Measurements from ENCODE around the gene TGM1. TPM values are rescaled to one million over a fixed set of nuclear protein-coding genes. Genes with fewer than 3 reads are reported as not detected.

Gene TGM1
- total RNA-seq, 1 experiment from 2014 or later = 2.9 TPM

DNA sequence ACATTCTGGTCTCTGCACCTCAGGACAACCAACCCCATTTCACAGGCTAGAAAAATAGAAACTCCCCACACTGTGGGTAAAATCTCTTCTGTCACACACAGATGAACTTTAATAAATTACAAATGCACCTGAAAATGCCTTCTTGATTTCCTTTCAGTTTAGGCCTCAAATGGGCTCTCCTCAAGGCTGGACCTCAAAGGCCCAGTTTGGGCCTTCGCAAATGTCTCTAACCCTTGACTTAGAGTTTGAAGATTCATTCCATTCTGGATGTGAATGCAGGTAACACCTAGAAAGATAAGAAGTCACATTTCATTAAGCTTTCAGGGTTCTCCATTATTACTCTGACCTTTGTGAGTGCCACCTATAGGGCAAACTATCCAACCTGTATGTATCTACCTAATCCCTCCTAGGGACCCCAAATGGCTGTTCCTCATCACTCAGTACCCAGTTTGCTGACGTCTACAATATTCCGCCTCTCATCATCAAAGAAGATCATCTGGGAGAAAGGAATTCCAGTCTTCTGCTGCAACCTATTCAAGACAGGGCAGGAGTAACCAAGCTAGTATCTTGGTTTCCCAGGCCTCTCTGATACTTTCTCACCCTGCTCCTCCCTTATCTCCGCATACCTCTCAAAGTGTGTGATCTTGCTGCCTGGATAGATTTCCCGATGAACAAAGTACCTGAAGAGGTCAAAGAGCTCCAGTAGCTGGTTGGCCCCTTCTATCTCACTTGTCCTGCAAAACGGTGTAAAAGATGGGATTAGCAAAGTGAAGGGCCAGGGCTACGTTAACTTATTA, 48.9 kb downstream of the TGM1 start:
- H2AFZ ChIP-seq (ENCODE audit: low read length) = no peak overlapping the region
- H2BK20ac ChIP-seq (ENCODE audit: low read depth, low read length, poor library complexity, severe bottlenecking) = no peak overlapping the region
- H3K23ac ChIP-seq (ENCODE audit: insufficient read length, low read depth, low read length) = no peak overlapping the region
- no peak overlapping the region for H2BK12ac ChIP-seq (ENCODE audit: insufficient read length, low read depth, low read length)
- no peaks in the 10 kb centered on the region for H3K79me2 ChIP-seq (ENCODE audit: insufficient read depth, low read length)
- TF ChIP-seq, protein P1, sequence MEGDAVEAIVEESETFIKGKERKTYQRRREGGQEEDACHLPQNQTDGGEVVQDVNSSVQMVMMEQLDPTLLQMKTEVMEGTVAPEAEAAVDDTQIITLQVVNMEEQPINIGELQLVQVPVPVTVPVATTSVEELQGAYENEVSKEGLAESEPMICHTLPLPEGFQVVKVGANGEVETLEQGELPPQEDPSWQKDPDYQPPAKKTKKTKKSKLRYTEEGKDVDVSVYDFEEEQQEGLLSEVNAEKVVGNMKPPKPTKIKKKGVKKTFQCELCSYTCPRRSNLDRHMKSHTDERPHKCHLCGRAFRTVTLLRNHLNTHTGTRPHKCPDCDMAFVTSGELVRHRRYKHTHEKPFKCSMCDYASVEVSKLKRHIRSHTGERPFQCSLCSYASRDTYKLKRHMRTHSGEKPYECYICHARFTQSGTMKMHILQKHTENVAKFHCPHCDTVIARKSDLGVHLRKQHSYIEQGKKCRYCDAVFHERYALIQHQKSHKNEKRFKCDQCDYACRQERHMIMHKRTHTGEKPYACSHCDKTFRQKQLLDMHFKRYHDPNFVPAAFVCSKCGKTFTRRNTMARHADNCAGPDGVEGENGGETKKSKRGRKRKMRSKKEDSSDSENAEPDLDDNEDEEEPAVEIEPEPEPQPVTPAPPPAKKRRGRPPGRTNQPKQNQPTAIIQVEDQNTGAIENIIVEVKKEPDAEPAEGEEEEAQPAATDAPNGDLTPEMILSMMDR (conservative IDR thresholded peaks at IDR 0.05) = 0 out of 3 replicates have a peak, but pooled peaks have one; percentile 16
- no peak overlapping the region for H2BK5ac ChIP-seq (ENCODE audit: insufficient read length, low read length)
- no peak overlapping the region for H2BK15ac ChIP-seq (ENCODE audit: low read depth, low read length)
- H3K79me1 ChIP-seq (ENCODE audit: insufficient read depth, low read depth, low read length, poor library complexity, severe bottlenecking) = peaks cover 2% of the 10 kb centered on the region
- Mint-ChIP-seq H3K4me3 (peak overlapping the region; percentile 91 to 96), H3K4me1 (peaks cover 18 to 26% of the 10 kb centered on the region in 2 experiments), H3K27me3 (ENCODE audit: low read depth) (no peaks in the 10 kb centered on the region; the same call in 1 of the 2 replicates), H3K9me3 (no peaks in the 10 kb centered on the region; a peak in 1 of 5 replicates), H3K27ac (peak overlapping the region; percentile 88 to 100 (median 100); a peak in 6 of 7 replicates), H3K36me3 (ENCODE audit: insufficient read depth in 1 of 3, low read depth in 3 of 3) (peaks cover 13 to 40% (median 32%) of the 10 kb centered on the region in 3 experiments; a peak in 6 of 7 replicates)
- no peaks in the 10 kb centered on the region for H3K9me3 ChIP-seq (ENCODE audit: control insufficient read depth, low read depth, low read length)
- H4K91ac ChIP-seq (ENCODE audit: insufficient read length, low read depth, low read length) = no peak overlapping the region
- no peak overlapping the region for H3T11ph ChIP-seq (ENCODE audit: low read length)
- H3K18ac ChIP-seq (ENCODE audit: insufficient read length, low read depth, low read length) = no peak overlapping the region
- no peaks in the 10 kb centered on the region for H4K20me1 ChIP-seq (ENCODE audit: control insufficient read depth, insufficient read depth, insufficient read length)
- no peak for DNase-seq
- H4K8ac ChIP-seq (replicated peaks; ENCODE audit: insufficient read length, low read depth, low read length) = no peak overlapping the region
- no peak overlapping the region for H4K5ac ChIP-seq (ENCODE audit: insufficient read length, low read depth, low read length)
- WGBS (ENCODE audit: extremely low coverage, insufficient read length, low lambda C conversion rate) = no CpG with 5 or more reads among the region's 7 CpGs
- peak overlapping the region; percentile 75 for H3K9ac ChIP-seq (ENCODE audit: extremely low read depth, insufficient read length, low read length)
- H3K23me2 ChIP-seq (ENCODE audit: insufficient read length, low read depth, low read length, poor library complexity, severe bottlenecking) = peaks cover 11% of the 10 kb centered on the region
- H3K56ac ChIP-seq (ENCODE audit: insufficient read length, low read depth, low read length) = no peak overlapping the region
- H3K27ac ChIP-seq (ENCODE audit: insufficient read length, low read depth, low read length) = peak overlapping the region; percentile 41
- H3K4ac ChIP-seq (ENCODE audit: low read depth, low read length) = no peak overlapping the region
- H3K4me1 ChIP-seq (ENCODE audit: insufficient read depth, low read length) = no peaks in the 10 kb centered on the region
- no peaks in the 10 kb centered on the region for H3K27me3 ChIP-seq (ENCODE audit: insufficient read depth, low read length)
- H3K14ac ChIP-seq (ENCODE audit: insufficient read depth, low read length) = no peak overlapping the region
- H2BK120ac ChIP-seq (ENCODE audit: low read depth, low read length, poor library complexity, severe bottlenecking) = no peak overlapping the region
- peak overlapping the region; percentile 67 for H3K4me2 ChIP-seq (ENCODE audit: insufficient read depth, insufficient read length, low read length)
- H2AK5ac ChIP-seq (ENCODE audit: insufficient read length, low read length) = no peak overlapping the region
